ENCODE results near the gene CXCL8. TPM values are rescaled to one million over a fixed set of nuclear protein-coding genes. Genes with fewer than 3 reads are reported as not detected.

Gene CXCL8
- total and polyA plus RNA-seq, 2 of the 8 experiments (the other 6 are each of a cell fraction or from before 2014, with no cell fraction given), result not detected

GRCh38 chr4:73732759-73733431, 7.5 kb upstream of the CXCL8 start (continued):
- TF ChIP-seq BCL11A (IDR thresholded peaks at IDR 0.05; ENCODE audit: low read depth in 2 of 2, low read length in 2 of 2) (no peak), BACH1 (IDR thresholded peaks at IDR 0.05; ENCODE audit: low read length) (no peak)

Measured in H1 (cell line).